ENCODE data around the gene ST3GAL6. TPM values are rescaled to one million over a fixed set of nuclear protein-coding genes. Genes with fewer than 3 reads are reported as not detected.

ST3GAL6 gene
- total and polyA plus RNA-seq, 5 donors from 2014 or later: 0.37 to 0.89 TPM; not detected in 3

- no peaks in the 10 kb centered on the region for H3K36me3 ChIP-seq (ENCODE audit: control insufficient read depth, insufficient read depth, low read length)
Measured at GRCh38 chr3:98769448-98769847, 6.3 kb downstream of the ST3GAL6 start.

GRCh38 chr3:98770261-98771039 is 7.3 kb downstream of the ST3GAL6 start:
- Mint-ChIP-seq H3K36me3 (no peaks in the 10 kb centered on the region), H3K9me3 (peaks cover 0 to 2% (median 0%) of the 10 kb centered on the region in 7 donors), H3K27ac (no peak overlapping the region), H3K4me3 (no peak overlapping the region), H3K27me3 (peaks cover 18% of the 10 kb centered on the region), H3K4me1 (peaks cover 0 to 2% (median 0%) of the 10 kb centered on the region in 4 donors)
- Histone ChIP-seq H3K9me3 (ENCODE audit: control insufficient read depth in 2 of 2, low read length in 2 of 2) (no peaks in the 10 kb centered on the region), H3K27me3 (ENCODE audit: control insufficient read depth, insufficient read depth, low read length) (peaks cover 4% of the 10 kb centered on the region), H3K36me3 (ENCODE audit: control insufficient read depth, insufficient read depth, low read length) (no peaks in the 10 kb centered on the region), H3K27ac (ENCODE audit: insufficient read depth, low read length, poor library complexity, severe bottlenecking) (no peak overlapping the region), H3K4me1 (ENCODE audit: control insufficient read depth, insufficient read depth, low read length, poor library complexity, severe bottlenecking) (no peaks in the 10 kb centered on the region), H3K4me3 (ENCODE audit: low read depth, low read length) (no peak overlapping the region)
- peak in 1 of 3 donors; percentile 9 for DNase-seq
- no peak for ATAC-seq (ENCODE audit: low read depth in 2 of 2)

More at GRCh38 chr3:98769448-98769847, 6.3 kb downstream of the ST3GAL6 start:
- H3K9me3 Mint-ChIP-seq: peaks cover 0 to 2% (median 0%) of the 10 kb centered on the region in 7 donors
- ATAC-seq (ENCODE audit: low read depth in 2 of 2) (no peak), DNase-seq (no peak)
- H3K36me3 Mint-ChIP-seq: no peaks in the 10 kb centered on the region
- Histone ChIP-seq H3K4me3 (ENCODE audit: low read depth, low read length) (no peak overlapping the region), H3K27ac (ENCODE audit: insufficient read depth, low read length, poor library complexity, severe bottlenecking) (no peak overlapping the region), H3K27me3 (ENCODE audit: control insufficient read depth, insufficient read depth, low read length) (peaks cover 4% of the 10 kb centered on the region), H3K9me3 (ENCODE audit: control insufficient read depth in 2 of 2, low read length in 2 of 2) (no peaks in the 10 kb centered on the region), H3K4me1 (ENCODE audit: control insufficient read depth, insufficient read depth, low read length, poor library complexity, severe bottlenecking) (no peaks in the 10 kb centered on the region)
- no peak overlapping the region for H3K27ac Mint-ChIP-seq
- peaks cover 0 to 2% (median 0%) of the 10 kb centered on the region in 4 donors for H3K4me1 Mint-ChIP-seq
- no peak overlapping the region for H3K4me3 Mint-ChIP-seq
- peaks cover 26% of the 10 kb centered on the region for H3K27me3 Mint-ChIP-seq

DNA sequence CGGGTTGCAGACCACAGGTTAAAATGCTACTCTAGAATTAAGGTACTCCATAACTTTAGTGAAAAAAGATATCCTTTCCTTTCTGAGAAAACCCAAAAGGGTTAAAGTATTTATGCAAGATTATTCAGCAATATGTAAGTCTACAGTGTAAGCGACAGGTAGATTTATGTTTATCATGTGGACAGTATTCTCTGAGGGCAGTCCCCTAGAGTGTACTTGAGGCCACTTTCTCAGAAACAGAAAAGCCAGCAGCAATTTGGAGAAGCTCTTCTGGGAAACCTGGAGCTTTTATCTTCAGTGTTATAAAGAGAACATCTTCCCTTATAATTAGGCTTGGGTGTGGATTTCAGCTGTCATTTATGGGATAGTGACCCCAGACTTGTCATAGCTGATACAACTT is 8.9 kb downstream of the ST3GAL6 start:
- Histone ChIP-seq H3K27me3 (ENCODE audit: control insufficient read depth, insufficient read depth, low read length) (peaks cover 6% of the 10 kb centered on the region), H3K9me3 (ENCODE audit: control insufficient read depth in 2 of 2, low read length in 2 of 2) (no peaks in the 10 kb centered on the region), H3K36me3 (ENCODE audit: control insufficient read depth, insufficient read depth, low read length) (no peaks in the 10 kb centered on the region), H3K4me1 (ENCODE audit: control insufficient read depth, insufficient read depth, low read length, poor library complexity, severe bottlenecking) (no peaks in the 10 kb centered on the region), H3K27ac (ENCODE audit: insufficient read depth, low read length, poor library complexity, severe bottlenecking) (no peak overlapping the region), H3K4me3 (ENCODE audit: low read depth, low read length) (no peak overlapping the region)
- Mint-ChIP-seq H3K27ac (no peak overlapping the region), H3K36me3 (no peaks in the 10 kb centered on the region), H3K27me3 (peaks cover 18% of the 10 kb centered on the region), H3K9me3 (peaks cover 0 to 2% (median 0%) of the 10 kb centered on the region in 7 donors), H3K4me1 (peaks cover 0 to 2% (median 0%) of the 10 kb centered on the region in 4 donors), H3K4me3 (no peak overlapping the region)
- ATAC-seq (ENCODE audit: low read depth in 2 of 2) (no peak), DNase-seq (no peak)

DNA sequence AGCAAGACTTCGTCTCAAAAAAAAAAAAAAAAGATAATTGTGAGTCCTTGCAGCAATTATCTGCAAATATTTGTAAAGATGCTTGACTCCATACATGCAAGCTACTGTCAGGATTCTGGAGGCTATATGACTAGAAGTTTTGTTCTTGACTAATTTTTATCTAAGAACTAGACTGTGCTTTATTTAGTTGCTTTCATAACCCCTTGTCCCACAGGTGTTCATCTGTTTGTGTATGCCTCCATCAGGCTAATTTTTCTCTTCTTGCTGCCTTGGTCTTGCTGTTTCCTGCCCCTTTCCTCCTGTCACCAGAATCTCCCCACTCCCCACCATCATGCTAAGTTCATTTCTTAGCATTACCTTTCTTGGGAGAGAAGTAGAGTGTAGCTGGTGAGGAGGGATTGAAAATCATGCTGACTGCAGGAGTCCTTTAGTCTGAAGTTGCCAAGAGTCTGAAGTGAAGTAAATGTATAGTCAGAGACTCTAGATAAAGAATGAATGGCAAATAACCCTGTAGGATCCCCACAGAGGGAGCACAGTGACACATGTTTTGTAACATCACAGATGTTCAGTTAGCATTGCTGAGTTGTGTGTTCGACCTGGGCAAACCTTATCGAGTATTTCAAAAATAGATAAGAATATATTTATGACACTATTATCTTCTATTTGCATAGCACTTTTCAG is 12.5 kb downstream of the ST3GAL6 start:
- no peak for ATAC-seq (ENCODE audit: low read depth in 2 of 2)
- H3K4me3 ChIP-seq (ENCODE audit: low read depth, low read length): no peak overlapping the region
- H3K4me1 ChIP-seq (ENCODE audit: control insufficient read depth, insufficient read depth, low read length, poor library complexity, severe bottlenecking): no peaks in the 10 kb centered on the region
- no peak overlapping the region for H3K4me3 Mint-ChIP-seq
- H3K36me3 Mint-ChIP-seq: no peaks in the 10 kb centered on the region
- H3K27ac Mint-ChIP-seq: no peak overlapping the region
- H3K36me3 ChIP-seq (ENCODE audit: control insufficient read depth, insufficient read depth, low read length): no peaks in the 10 kb centered on the region
- peaks cover 8% of the 10 kb centered on the region for H3K27me3 ChIP-seq (ENCODE audit: control insufficient read depth, insufficient read depth, low read length)
- no peaks in the 10 kb centered on the region for H3K4me1 Mint-ChIP-seq
- no peaks in the 10 kb centered on the region for H3K9me3 ChIP-seq (ENCODE audit: control insufficient read depth in 2 of 2, low read length in 2 of 2)
- no peak for DNase-seq
- peaks cover 4% of the 10 kb centered on the region for H3K27me3 Mint-ChIP-seq
- no peaks in the 10 kb centered on the region for H3K9me3 Mint-ChIP-seq
- no peak overlapping the region for H3K27ac ChIP-seq (ENCODE audit: insufficient read depth, low read length, poor library complexity, severe bottlenecking)

DNA sequence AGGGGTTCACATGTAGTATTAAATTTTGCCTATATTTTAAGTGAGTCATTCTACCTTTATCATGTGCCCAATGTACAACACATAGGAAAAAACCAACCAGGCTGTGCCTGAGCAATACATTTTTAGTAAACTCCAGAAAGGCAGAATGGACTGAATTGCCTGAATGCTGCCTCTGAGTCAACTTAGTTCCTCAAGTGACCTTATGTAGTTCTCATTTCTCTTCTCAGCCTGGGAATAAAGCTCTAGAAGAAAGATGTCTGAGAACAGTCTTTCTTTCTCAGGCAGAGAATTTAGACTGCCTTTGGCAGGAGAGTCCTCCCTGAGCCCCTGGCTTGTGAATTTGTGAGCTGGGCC is 13.0 kb downstream of the ST3GAL6 start:
- no peaks in the 10 kb centered on the region for H3K36me3 ChIP-seq (ENCODE audit: control insufficient read depth, insufficient read depth, low read length)
- peaks cover 8% of the 10 kb centered on the region for H3K27me3 ChIP-seq (ENCODE audit: control insufficient read depth, insufficient read depth, low read length)
- Mint-ChIP-seq H3K27ac (no peak overlapping the region), H3K36me3 (no peaks in the 10 kb centered on the region), H3K27me3 (no peaks in the 10 kb centered on the region), H3K4me1 (no peaks in the 10 kb centered on the region), H3K4me3 (no peak overlapping the region), H3K9me3 (peaks cover 0 to 5% (median 0%) of the 10 kb centered on the region in 7 donors)
- no peak for ATAC-seq (ENCODE audit: low read depth in 2 of 2)
- H3K27ac ChIP-seq (ENCODE audit: insufficient read depth, low read length, poor library complexity, severe bottlenecking): no peak overlapping the region
- no peaks in the 10 kb centered on the region for H3K9me3 ChIP-seq (ENCODE audit: control insufficient read depth in 2 of 2, low read length in 2 of 2)
- no peaks in the 10 kb centered on the region for H3K4me1 ChIP-seq (ENCODE audit: control insufficient read depth, insufficient read depth, low read length, poor library complexity, severe bottlenecking)
- H3K4me3 ChIP-seq (ENCODE audit: low read depth, low read length): no peak overlapping the region
- DNase-seq: no peak

DNA sequence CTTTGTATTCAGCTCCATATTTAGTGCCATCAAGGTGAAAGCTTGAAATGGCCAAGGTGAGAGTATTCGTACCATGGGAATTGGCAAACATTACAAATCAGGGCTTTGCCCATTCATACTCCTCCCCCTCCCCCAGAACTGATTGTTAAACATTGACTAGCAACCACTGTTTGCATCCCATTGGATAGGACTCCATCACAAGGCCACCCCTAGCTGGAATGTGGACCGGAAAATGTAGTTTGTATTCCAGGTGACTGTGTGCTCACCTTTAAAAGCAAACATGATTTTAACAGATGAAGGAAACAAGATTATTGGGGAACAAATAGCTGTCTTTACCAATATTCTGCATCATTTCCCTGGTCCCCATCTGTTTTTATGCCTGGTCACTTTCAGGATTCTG is 14.1 kb downstream of the ST3GAL6 start:
- Mint-ChIP-seq H3K36me3 (no peaks in the 10 kb centered on the region), H3K4me1 (no peaks in the 10 kb centered on the region), H3K27ac (peak overlapping the region in 1 of 3 donors; percentile 43), H3K9me3 (peaks cover 0 to 5% (median 0%) of the 10 kb centered on the region in 7 donors), H3K27me3 (no peaks in the 10 kb centered on the region), H3K4me3 (no peak overlapping the region)
- Histone ChIP-seq H3K4me1 (ENCODE audit: control insufficient read depth, insufficient read depth, low read length, poor library complexity, severe bottlenecking) (no peaks in the 10 kb centered on the region), H3K4me3 (ENCODE audit: low read depth, low read length) (no peak overlapping the region), H3K9me3 (ENCODE audit: control insufficient read depth in 2 of 2, low read length in 2 of 2) (no peaks in the 10 kb centered on the region), H3K27ac (ENCODE audit: insufficient read depth, low read length, poor library complexity, severe bottlenecking) (no peak overlapping the region), H3K36me3 (ENCODE audit: control insufficient read depth, insufficient read depth, low read length) (no peaks in the 10 kb centered on the region), H3K27me3 (ENCODE audit: control insufficient read depth, insufficient read depth, low read length) (peaks cover 8% of the 10 kb centered on the region)
- no peak for DNase-seq
- no peak for ATAC-seq (ENCODE audit: low read depth in 2 of 2)

- Histone ChIP-seq H3K4me3 (ENCODE audit: low read depth, low read length) (no peak overlapping the region), H3K4me1 (ENCODE audit: control insufficient read depth, insufficient read depth, low read length, poor library complexity, severe bottlenecking) (no peaks in the 10 kb centered on the region), H3K27ac (ENCODE audit: insufficient read depth, low read length, poor library complexity, severe bottlenecking) (no peak overlapping the region), H3K27me3 (ENCODE audit: control insufficient read depth, insufficient read depth, low read length) (peaks cover 8% of the 10 kb centered on the region), H3K9me3 (ENCODE audit: control insufficient read depth in 2 of 2, low read length in 2 of 2) (no peaks in the 10 kb centered on the region), H3K36me3 (ENCODE audit: control insufficient read depth, insufficient read depth, low read length) (no peaks in the 10 kb centered on the region)
- Mint-ChIP-seq H3K27ac (no peak overlapping the region), H3K4me3 (no peak overlapping the region), H3K36me3 (no peaks in the 10 kb centered on the region), H3K27me3 (no peaks in the 10 kb centered on the region), H3K4me1 (no peaks in the 10 kb centered on the region), H3K9me3 (peaks cover 0 to 5% (median 0%) of the 10 kb centered on the region in 7 donors)
- ATAC-seq (ENCODE audit: low read depth in 2 of 2) (no peak), DNase-seq (no peak)
Measured at GRCh38 chr3:98777801-98778220, 14.7 kb downstream of the ST3GAL6 start.
